Activated T-cell treated with anti-CD3 and anti-CD28 coated beads, Interleukin-2, amount 50 U/mL, for 72 hours (primary cell): Measurements from ENCODE around the gene TMEM9. TPM values are rescaled to one million over a fixed set of nuclear protein-coding genes. Genes with fewer than 3 reads are reported as not detected.
"Not testable (repeated sequence)": the region's sequence is repeated elsewhere in the genome, so short reads cannot be mapped to it uniquely, and the experiment has no call there.

Experiments
- ATAC-seq, 2 donors: fragments of 150-1000 bp; cut with Tn5 transposase; replicated peaks in 1 of 2; 2 replicates each; pipeline ENCODE4 v1.10.0; 2021; ENCODE audit warnings: moderate library complexity in 2 of 2, mild to moderate bottlenecking in 1 of 2
- DNase-seq, 2 donors: peaks; one replicate each; pipeline ENCODE4 v3.0.0; 2021 to 2022; ENCODE audit warnings: mixed read lengths in 1 of 2
- H3K27ac Mint-ChIP-seq: one replicate; pipeline ENCODE4 v1.8.0; 2022; ENCODE audit warnings: mild to moderate bottlenecking, moderate library complexity, mixed read lengths
- H3K27me3 Mint-ChIP-seq: one replicate; pipeline ENCODE4 v1.8.0; 2022; ENCODE audit warnings: low read depth, mixed read lengths
- H3K36me3 Mint-ChIP-seq, 2 donors: one replicate each; pipeline ENCODE4 v1.8.0; 2022; ENCODE audit warnings: mixed read lengths in 2 of 2, mild to moderate bottlenecking in 1 of 2; ENCODE audit not compliant: insufficient read depth in 2 of 2
- H3K4me1 Mint-ChIP-seq: one replicate; pipeline ENCODE4 v1.8.0; 2022; ENCODE audit warnings: low read depth, mixed read lengths
- H3K4me3 Mint-ChIP-seq, 2 donors: one replicate each; pipeline ENCODE4 v1.8.0; 2022; ENCODE audit warnings: mild to moderate bottlenecking in 2 of 2, mixed read lengths in 2 of 2, moderate library complexity in 2 of 2
- H3K9me3 Mint-ChIP-seq, 2 donors: one replicate each; pipeline ENCODE4 v1.8.0; 2022; ENCODE audit warnings: mixed read lengths in 2 of 2
- total RNA-seq, 2 donors: library from RNA; stranded (reverse); gene quantifications; one replicate each; pipeline ENCODE4 v1.2.3, GENCODE V29; 2022

The TMEM9 gene
- total RNA-seq, 2 donors from 2014 or later: 25.8 to 30.2 TPM

- Mint-ChIP-seq H3K27ac (peak overlapping the region; percentile 47), H3K27me3 (peaks cover 21% of the 10 kb centered on the region), H3K36me3 (no peaks in the 10 kb centered on the region), H3K9me3 (no peaks in the 10 kb centered on the region), H3K4me3 (peak overlapping the region; percentile 83 to 86), H3K4me1 (peaks cover 32% of the 10 kb centered on the region)
- peak; percentile 89 to 92 for DNase-seq
- peak; percentile 90 to 91 for ATAC-seq
These were observed 16.3 kb upstream of the TMEM9 start for GRCh38 chr1:201170533-201171062.

GRCh38 chr1:201169971-201170532 is 15.8 kb upstream of the TMEM9 start:
- peak overlapping the region; percentile 83 to 86 for H3K4me3 Mint-ChIP-seq
- H3K27ac Mint-ChIP-seq: peak overlapping the region; percentile 47
- DNase-seq (no peak), ATAC-seq (no peak)
- peaks cover 21% of the 10 kb centered on the region for H3K27me3 Mint-ChIP-seq
- no peaks in the 10 kb centered on the region for H3K9me3 Mint-ChIP-seq
- peaks cover 32% of the 10 kb centered on the region for H3K4me1 Mint-ChIP-seq
- H3K36me3 Mint-ChIP-seq: no peaks in the 10 kb centered on the region

GRCh38 chr1:201169203-201169602 is 14.9 kb upstream of the TMEM9 start:
- H3K4me3 Mint-ChIP-seq: no peak overlapping the region
- H3K4me1 Mint-ChIP-seq: peaks cover 32% of the 10 kb centered on the region
- ATAC-seq (no peak), DNase-seq (no peak)
- H3K9me3 Mint-ChIP-seq: no peaks in the 10 kb centered on the region
- H3K36me3 Mint-ChIP-seq: no peaks in the 10 kb centered on the region
- H3K27ac Mint-ChIP-seq: no peak overlapping the region
- peaks cover 21% of the 10 kb centered on the region for H3K27me3 Mint-ChIP-seq

- Mint-ChIP-seq H3K27ac (no peak overlapping the region), H3K4me3 (no peak overlapping the region), H3K36me3 (no peaks in the 10 kb centered on the region), H3K4me1 (peaks cover 18% of the 10 kb centered on the region), H3K27me3 (peaks cover 9% of the 10 kb centered on the region), H3K9me3 (no peaks in the 10 kb centered on the region)
- ATAC-seq (no peak), DNase-seq (no peak)
These were observed 13.0 kb upstream of the TMEM9 start for GRCh38 chr1:201167041-201167991.

- DNase-seq (no peak), ATAC-seq (no peak)
- Mint-ChIP-seq H3K4me3 (no peak overlapping the region), H3K27ac (no peak overlapping the region), H3K4me1 (no peaks in the 10 kb centered on the region), H3K9me3 (no peaks in the 10 kb centered on the region), H3K36me3 (no peaks in the 10 kb centered on the region), H3K27me3 (no peaks in the 10 kb centered on the region)
These were observed 10.4 kb upstream of the TMEM9 start for GRCh38 chr1:201164645-201165044.

GRCh38 chr1:201163707-201164106 is 9.4 kb upstream of the TMEM9 start:
- DNase-seq (no peak), ATAC-seq (no peak)
- Mint-ChIP-seq H3K27ac (no peak overlapping the region), H3K4me1 (no peaks in the 10 kb centered on the region), H3K27me3 (no peaks in the 10 kb centered on the region), H3K9me3 (no peaks in the 10 kb centered on the region), H3K4me3 (no peak overlapping the region), H3K36me3 (no peaks in the 10 kb centered on the region)

- not testable (repeated sequence) for ATAC-seq, H3K4me3 Mint-ChIP-seq, H3K9me3 Mint-ChIP-seq, DNase-seq, H3K4me1 Mint-ChIP-seq, H3K36me3 Mint-ChIP-seq, H3K27ac Mint-ChIP-seq, H3K27me3 Mint-ChIP-seq
These were observed 8.8 kb upstream of the TMEM9 start for GRCh38 chr1:201163036-201163435.

GRCh38 chr1:201157949-201158348 is 3.7 kb upstream of the TMEM9 start:
- Mint-ChIP-seq H3K27me3 (peaks cover 19% of the 10 kb centered on the region), H3K4me3 (no peak overlapping the region), H3K36me3 (no peaks in the 10 kb centered on the region), H3K27ac (no peak overlapping the region), H3K4me1 (peaks cover 12% of the 10 kb centered on the region), H3K9me3 (no peaks in the 10 kb centered on the region)
- DNase-seq (no peak), ATAC-seq (no peak)

GRCh38 chr1:201156819-201157218 is 2.5 kb upstream of the TMEM9 start:
- no peak overlapping the region for H3K27ac Mint-ChIP-seq
- peaks cover 18% of the 10 kb centered on the region for H3K4me1 Mint-ChIP-seq
- H3K4me3 Mint-ChIP-seq: no peak overlapping the region
- H3K9me3 Mint-ChIP-seq: no peaks in the 10 kb centered on the region
- ATAC-seq (no peak), DNase-seq (no peak)
- peaks cover 19% of the 10 kb centered on the region for H3K27me3 Mint-ChIP-seq
- no peaks in the 10 kb centered on the region for H3K36me3 Mint-ChIP-seq

- ATAC-seq (no peak), DNase-seq (no peak)
- peaks cover 18% of the 10 kb centered on the region for H3K4me1 Mint-ChIP-seq
- H3K4me3 Mint-ChIP-seq: no peak overlapping the region
- no peaks in the 10 kb centered on the region for H3K36me3 Mint-ChIP-seq
- no peak overlapping the region for H3K27ac Mint-ChIP-seq
- peaks cover 19% of the 10 kb centered on the region for H3K27me3 Mint-ChIP-seq
- H3K9me3 Mint-ChIP-seq: no peaks in the 10 kb centered on the region
These were observed 2.1 kb upstream of the TMEM9 start for GRCh38 chr1:201156346-201156745.

- DNase-seq (no peak), ATAC-seq (no peak)
- Mint-ChIP-seq H3K27me3 (peaks cover 19% of the 10 kb centered on the region), H3K4me3 (no peak overlapping the region), H3K9me3 (no peaks in the 10 kb centered on the region), H3K27ac (no peak overlapping the region), H3K36me3 (peaks cover 0 to 3% of the 10 kb centered on the region in 2 donors), H3K4me1 (peaks cover 18% of the 10 kb centered on the region)
These were observed 1.1 kb upstream of the TMEM9 start for GRCh38 chr1:201155354-201155753.

- H3K4me1 Mint-ChIP-seq: peaks cover 18% of the 10 kb centered on the region
- DNase-seq: peak in 1 of 2 donors; percentile 79
- peaks cover 0 to 3% of the 10 kb centered on the region in 2 donors for H3K36me3 Mint-ChIP-seq
- peak overlapping the region; percentile 40 for H3K27ac Mint-ChIP-seq
- peak; percentile 83 to 85 for ATAC-seq
- H3K27me3 Mint-ChIP-seq: peaks cover 19% of the 10 kb centered on the region
- H3K4me3 Mint-ChIP-seq: peak overlapping the region; percentile 84 to 87
- H3K9me3 Mint-ChIP-seq: no peaks in the 10 kb centered on the region
These were observed 543 bp downstream of the TMEM9 start for GRCh38 chr1:201153474-201154388.
